LNCaP clone FGC (cell line): ENCODE measurements around the gene FBLIM1.

Source experiments
- DNase-seq: peaks from one replicate; pipeline ENCODE4 v3.0.0-alpha.2; 2011; ENCODE audit warnings: low read depth
- H3K4me3 ChIP-seq: 2 replicates; pipeline ENCODE4 v1.5.1; 2011; ENCODE audit warnings: mild to moderate bottlenecking, low read depth, low read length, control low read depth
- TF ChIP-seq, protein P1 (sequence below): IDR thresholded peaks from 2 replicates; pipeline ENCODE4 v1.5.1; 2012; ENCODE audit warnings: mild to moderate bottlenecking; ENCODE audit not compliant: control insufficient read depth, insufficient read depth; ENCODE audit errors: extremely low read depth

FBLIM1 gene

GRCh38 chr1:15739745-15740144 lies 18.9 kb upstream of the FBLIM1 start:
- no peak overlapping the region for H3K4me3 ChIP-seq
- TF ChIP-seq, protein P1, sequence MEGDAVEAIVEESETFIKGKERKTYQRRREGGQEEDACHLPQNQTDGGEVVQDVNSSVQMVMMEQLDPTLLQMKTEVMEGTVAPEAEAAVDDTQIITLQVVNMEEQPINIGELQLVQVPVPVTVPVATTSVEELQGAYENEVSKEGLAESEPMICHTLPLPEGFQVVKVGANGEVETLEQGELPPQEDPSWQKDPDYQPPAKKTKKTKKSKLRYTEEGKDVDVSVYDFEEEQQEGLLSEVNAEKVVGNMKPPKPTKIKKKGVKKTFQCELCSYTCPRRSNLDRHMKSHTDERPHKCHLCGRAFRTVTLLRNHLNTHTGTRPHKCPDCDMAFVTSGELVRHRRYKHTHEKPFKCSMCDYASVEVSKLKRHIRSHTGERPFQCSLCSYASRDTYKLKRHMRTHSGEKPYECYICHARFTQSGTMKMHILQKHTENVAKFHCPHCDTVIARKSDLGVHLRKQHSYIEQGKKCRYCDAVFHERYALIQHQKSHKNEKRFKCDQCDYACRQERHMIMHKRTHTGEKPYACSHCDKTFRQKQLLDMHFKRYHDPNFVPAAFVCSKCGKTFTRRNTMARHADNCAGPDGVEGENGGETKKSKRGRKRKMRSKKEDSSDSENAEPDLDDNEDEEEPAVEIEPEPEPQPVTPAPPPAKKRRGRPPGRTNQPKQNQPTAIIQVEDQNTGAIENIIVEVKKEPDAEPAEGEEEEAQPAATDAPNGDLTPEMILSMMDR = no peak
- DNase-seq = no peak

- peak; percentile 15 for DNase-seq
- H3K4me3 ChIP-seq = no peak overlapping the region
- TF ChIP-seq, protein P1 = peak; percentile 93
These were observed 17.4 kb upstream of the FBLIM1 start for GRCh38 chr1:15740924-15741850.

GRCh38 chr1:15742339-15742801 lies 16.2 kb upstream of the FBLIM1 start, which contains the start of gene TMEM82:
Gene TMEM82, plus strand, starts transcription at chr1:15742499. Its CDS starts 61 bp downstream, at chr1:15742560.
- H3K4me3 ChIP-seq = no peak within 1 kb of the TSS
- TF ChIP-seq, protein P1 = no peak
- no peak for DNase-seq

DNA sequence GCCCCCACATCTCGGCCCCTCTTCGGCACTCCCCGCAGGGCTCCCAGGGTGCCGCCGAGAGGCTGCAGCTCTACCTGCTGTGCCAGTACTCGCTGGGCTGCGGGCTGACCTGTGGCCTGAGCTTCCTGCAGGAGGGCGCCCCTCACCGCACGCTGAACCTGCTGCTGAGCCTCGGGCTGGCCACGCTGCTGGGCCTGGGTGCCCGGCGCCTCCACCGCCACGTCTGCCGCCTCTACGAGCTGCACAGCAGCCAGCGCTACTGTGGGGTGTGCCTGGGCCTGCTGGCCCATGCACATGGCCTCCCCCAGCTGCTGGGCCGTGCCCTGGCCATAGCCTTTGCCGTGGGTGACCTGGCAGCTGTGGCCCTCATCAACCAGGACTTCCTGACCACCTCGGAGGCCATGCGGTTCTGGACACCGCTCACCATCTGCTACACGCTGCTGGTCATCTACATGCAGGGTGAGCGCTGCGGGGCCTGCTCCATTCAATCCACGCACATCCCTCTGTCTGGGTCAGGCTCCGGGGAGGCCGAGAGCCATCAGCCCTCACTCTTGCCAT lies 14.4 kb upstream of the FBLIM1 start:
- TF ChIP-seq, protein P1 = no peak
- no peak overlapping the region for H3K4me3 ChIP-seq
- DNase-seq = no peak

GRCh38 chr1:15747378-15747777 lies 11.2 kb upstream of the FBLIM1 start:
- TF ChIP-seq, protein P1 = no peak
- H3K4me3 ChIP-seq = no peak overlapping the region
- DNase-seq = no peak

- no peak overlapping the region for H3K4me3 ChIP-seq
- TF ChIP-seq, protein P1 = no peak
- no peak for DNase-seq
These were observed 10.3 kb upstream of the FBLIM1 start for GRCh38 chr1:15748264-15748663.
